UCSD-AML1 (cell line): Measurements from ENCODE around the gene HYPK.
"Not testable (repeated sequence)": the region's sequence is repeated elsewhere in the genome, so short reads cannot be mapped to it uniquely, and the experiment has no call there.

Experiments used
- DNase-seq: peaks from one replicate; lab custom pipeline; 2025; ENCODE audit not compliant: unreplicated experiment; lab: John Stamatoyannopoulos, UW

The HYPK gene

DNA sequence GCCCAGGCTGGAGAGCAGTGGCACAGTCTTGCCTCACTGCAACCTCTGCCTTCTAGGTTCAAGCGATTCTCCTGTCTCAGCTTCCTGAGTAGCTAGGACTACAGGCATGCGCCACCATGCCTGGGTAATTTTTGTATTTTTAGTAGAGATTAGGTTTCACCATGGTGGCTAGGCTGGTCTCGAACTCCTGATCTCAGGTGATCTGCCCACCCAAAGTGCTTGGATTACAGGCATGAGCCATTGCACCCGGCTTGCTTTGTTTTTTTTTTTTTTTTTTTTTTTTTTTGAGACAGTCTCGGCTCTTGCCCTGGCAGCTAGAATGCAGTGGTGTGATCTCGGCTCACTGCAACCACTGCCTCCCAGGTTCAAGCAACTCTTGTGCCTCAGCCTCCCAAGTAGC is 32.1 kb downstream of the HYPK start:
- DNase-seq = not testable (repeated sequence)

- DNase-seq = no peak
These were observed 45.0 kb downstream of the HYPK start for GRCh38 chr15:43845421-43845820.

- no peak for DNase-seq
These were observed 50.9 kb downstream of the HYPK start for GRCh38 chr15:43851251-43851650.

- no peak for DNase-seq
These were observed 52.2 kb downstream of the HYPK start for GRCh38 chr15:43852607-43853006.
